MM.1S (cell line): ENCODE data around the gene NDUFA11.

Source experiments
- DNase-seq: peaks from one replicate; pipeline ENCODE4 v3.0.0-alpha.2; 2015
- H2AFZ ChIP-seq: fragments of 300-600 bp; sonication (generic); 2 replicates; pipeline ENCODE4 v1.6.0; 2016; ENCODE audit warnings: antibody characterized with exemption, low read length
- H3F3A ChIP-seq: fragments of 300-600 bp; sonication (generic); 2 replicates; pipeline ENCODE4 v1.6.1; 2016; ENCODE audit warnings: mild to moderate bottlenecking, antibody characterized with exemption, low read length, moderate library complexity, mixed read lengths; ENCODE audit not compliant: insufficient read depth
- H3K27ac ChIP-seq: fragments of 300-600 bp; sonication (generic); 2 replicates; pipeline ENCODE4 v1.5.1; 2016; ENCODE audit warnings: mild to moderate bottlenecking, low read length
- H3K27me3 ChIP-seq: fragments of 300-600 bp; sonication (generic); replicated peaks from 2 replicates; pipeline ENCODE4 v1.6.0; 2016; ENCODE audit warnings: low read length; ENCODE audit not compliant: insufficient read depth
- H3K36me3 ChIP-seq: fragments of 300-600 bp; sonication (generic); replicated peaks from 2 replicates; pipeline ENCODE4 v1.6.1; 2016; ENCODE audit warnings: mild to moderate bottlenecking, low read length, mixed read lengths; ENCODE audit not compliant: insufficient read depth
- H3K4me1 ChIP-seq: fragments of 300-600 bp; sonication (generic); 2 replicates; pipeline ENCODE4 v1.6.1; 2016; ENCODE audit warnings: low read length, mixed read lengths
- H3K4me2 ChIP-seq: fragments of 300-600 bp; sonication (generic); 2 replicates; pipeline ENCODE4 v1.6.0; 2016; ENCODE audit warnings: low read depth, low read length
- H3K4me3 ChIP-seq: fragments of 300-600 bp; sonication (generic); 2 replicates; pipeline ENCODE4 v1.5.1; 2016; ENCODE audit warnings: low read length, mixed read lengths
- H3K79me2 ChIP-seq: fragments of 300-600 bp; sonication (generic); 2 replicates; pipeline ENCODE4 v1.6.1; 2016; ENCODE audit warnings: mixed run types, low read length, mixed read lengths
- H3K9ac ChIP-seq: fragments of 300-600 bp; sonication (generic); 2 replicates; pipeline ENCODE4 v1.6.1; 2016; ENCODE audit warnings: low read length, mixed read lengths
- H3K9me2 ChIP-seq: fragments of 300-600 bp; sonication (generic); replicated peaks from 2 replicates; pipeline ENCODE4 v1.6.1; 2016; ENCODE audit warnings: mild to moderate bottlenecking, low read length, mixed read lengths; ENCODE audit not compliant: insufficient read depth
- H3K9me3 ChIP-seq: fragments of 300-600 bp; sonication (generic); replicated peaks from 2 replicates; pipeline ENCODE4 v1.6.1; 2016; ENCODE audit warnings: mild to moderate bottlenecking, low read length, mixed read lengths; ENCODE audit not compliant: insufficient read depth
- H4K20me1 ChIP-seq: fragments of 300-600 bp; sonication (generic); 2 replicates; pipeline ENCODE4 v1.6.1; 2016; ENCODE audit warnings: mild to moderate bottlenecking, low read length, moderate library complexity, mixed read lengths; ENCODE audit not compliant: insufficient read depth
- CTCF ChIP-seq: fragments of 300-600 bp; sonication (generic); IDR thresholded peaks from 2 replicates; pipeline ENCODE4 v1.5.1; 2016; ENCODE audit warnings: antibody characterized with exemption, low read length, mixed read lengths
- EZH2 ChIP-seq: fragments of 300-600 bp; sonication (generic); optimal IDR thresholded peaks from 2 replicates; pipeline ENCODE3; 2017; ENCODE audit warnings: low read depth, mild to moderate bottlenecking, antibody characterized with exemption, low read length, mixed read lengths
- EZH2phosphoT487 ChIP-seq: fragments of 300-600 bp; sonication (generic); IDR thresholded peaks from 2 replicates; pipeline ENCODE4 v1.6.1; 2018; ENCODE audit warnings: antibody characterized with exemption, low read length

The NDUFA11 gene

DNA sequence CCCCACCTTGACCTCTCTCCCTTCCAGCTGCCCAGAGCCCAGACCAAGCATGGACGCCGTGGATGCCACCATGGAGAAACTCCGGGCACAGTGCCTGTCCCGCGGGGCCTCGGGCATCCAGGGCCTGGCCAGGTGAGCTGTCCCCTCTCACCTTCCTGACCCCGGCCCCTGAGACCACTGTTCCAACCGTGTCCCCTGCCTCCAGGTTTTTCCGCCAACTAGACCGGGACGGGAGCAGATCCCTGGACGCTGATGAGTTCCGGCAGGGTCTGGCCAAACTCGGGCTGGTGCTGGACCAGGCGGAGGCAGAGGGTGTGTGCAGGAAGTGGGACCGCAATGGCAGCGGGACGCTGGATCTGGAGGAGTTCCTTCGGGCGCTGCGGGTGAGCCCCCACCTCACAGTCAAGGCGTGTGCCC lies 10.8 kb upstream of the NDUFA11 start:
- Histone ChIP-seq H3K9ac (no peak overlapping the region), H2AFZ (no peak overlapping the region), H3K9me2 (no peaks in the 10 kb centered on the region), H3K4me2 (no peak overlapping the region), H3K9me3 (no peaks in the 10 kb centered on the region), H4K20me1 (no peaks in the 10 kb centered on the region), H3K79me2 (no peaks in the 10 kb centered on the region), H3K36me3 (peaks cover 2% of the 10 kb centered on the region; the same call in 1 of the 2 replicates), H3K27me3 (no peaks in the 10 kb centered on the region), H3K4me1 (no peaks in the 10 kb centered on the region), H3K27ac (no peak overlapping the region), H3K4me3 (no peak overlapping the region), H3F3A (no peaks in the 10 kb centered on the region)
- TF ChIP-seq EZH2phosphoT487 (no peak), EZH2 (no peak), CTCF (no peak)
- DNase-seq: no peak

GRCh38 chr19:5913739-5914357 lies 10.3 kb upstream of the NDUFA11 start, which contains the start of gene CAPS:
Gene CAPS, plus strand, starts transcription at chr19:5914254. Its CDS starts 153 bp downstream, at chr19:5914407.
- H3K27ac ChIP-seq: no peak within 1 kb of the TSS
- no peaks in the 10 kb centered on the region for H3K27me3 ChIP-seq
- H3K9me3 ChIP-seq: no peaks in the 10 kb centered on the region
- H3K9ac ChIP-seq: no peak within 1 kb of the TSS
- H3K4me3 ChIP-seq: no peak within 1 kb of the TSS
- DNase-seq: no peak
- no peaks in the 10 kb centered on the region for H3K9me2 ChIP-seq
- H3K4me2 ChIP-seq: no peak within 1 kb of the TSS
- TF ChIP-seq EZH2phosphoT487 (no peak), EZH2 (no peak), CTCF (no peak)
- no peaks in the 10 kb centered on the region for H3K4me1 ChIP-seq
- no peaks in the 10 kb centered on the region; the same call in 1 of the 2 replicates for H3K36me3 ChIP-seq
- H3F3A ChIP-seq: no peaks in the 10 kb centered on the region
- no peaks in the 10 kb centered on the region for H4K20me1 ChIP-seq
- H2AFZ ChIP-seq: no peak within 1 kb of the TSS
- H3K79me2 ChIP-seq: no peaks in the 10 kb centered on the region

- no peak overlapping the region for H3K27ac ChIP-seq
- no peak overlapping the region for H2AFZ ChIP-seq
- no peaks in the 10 kb centered on the region for H3K27me3 ChIP-seq
- H3F3A ChIP-seq: no peaks in the 10 kb centered on the region
- H4K20me1 ChIP-seq: no peaks in the 10 kb centered on the region
- no peak overlapping the region for H3K4me2 ChIP-seq
- H3K9me3 ChIP-seq: no peaks in the 10 kb centered on the region
- no peak for DNase-seq
- H3K4me3 ChIP-seq: no peak overlapping the region
- TF ChIP-seq EZH2phosphoT487: no peak
- TF ChIP-seq EZH2: no peak
- no peak for TF ChIP-seq CTCF
- no peaks in the 10 kb centered on the region for H3K9me2 ChIP-seq
- H3K9ac ChIP-seq: no peak overlapping the region
- 0 out of 2 replicates have a peak, but pooled peaks cover under 1% of the 10 kb centered on the region for H3K79me2 ChIP-seq
- no peaks in the 10 kb centered on the region for H3K4me1 ChIP-seq
- H3K36me3 ChIP-seq: no peaks in the 10 kb centered on the region; the same call in 1 of the 2 replicates
Observed at GRCh38 chr19:5911366-5911765, 7.8 kb upstream of the NDUFA11 start.
